ENCODE data around the gene FUT3.

The FUT3 gene

DNA sequence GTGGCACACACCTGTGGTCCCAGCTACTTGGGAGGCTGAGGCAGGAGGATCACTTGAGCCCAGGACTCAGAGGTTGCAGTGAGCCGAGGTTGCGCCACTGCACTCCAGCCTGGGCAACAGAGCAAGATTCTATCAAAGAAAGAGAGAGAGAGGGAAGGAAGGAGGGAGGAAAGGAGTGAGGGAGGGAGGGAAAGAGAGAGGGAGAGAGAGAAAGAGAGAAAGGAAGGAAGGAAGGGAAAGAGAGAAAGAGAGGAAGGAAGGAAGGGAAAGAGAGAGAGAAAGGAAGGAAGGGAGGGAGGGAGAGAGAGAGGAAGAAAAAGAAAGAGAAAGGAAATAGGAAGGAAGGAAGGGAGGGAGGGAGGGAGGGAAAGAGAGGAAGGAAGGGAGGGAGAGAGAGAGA lies 34.0 kb downstream of the FUT3 start:
- TF ChIP-seq FOXP2 (optimal IDR thresholded peaks at IDR 0.05; ENCODE audit: borderline replicate concordance, extremely low read depth, extremely low read length, insufficient read depth), result no peak
- TF ChIP-seq, protein P1, sequence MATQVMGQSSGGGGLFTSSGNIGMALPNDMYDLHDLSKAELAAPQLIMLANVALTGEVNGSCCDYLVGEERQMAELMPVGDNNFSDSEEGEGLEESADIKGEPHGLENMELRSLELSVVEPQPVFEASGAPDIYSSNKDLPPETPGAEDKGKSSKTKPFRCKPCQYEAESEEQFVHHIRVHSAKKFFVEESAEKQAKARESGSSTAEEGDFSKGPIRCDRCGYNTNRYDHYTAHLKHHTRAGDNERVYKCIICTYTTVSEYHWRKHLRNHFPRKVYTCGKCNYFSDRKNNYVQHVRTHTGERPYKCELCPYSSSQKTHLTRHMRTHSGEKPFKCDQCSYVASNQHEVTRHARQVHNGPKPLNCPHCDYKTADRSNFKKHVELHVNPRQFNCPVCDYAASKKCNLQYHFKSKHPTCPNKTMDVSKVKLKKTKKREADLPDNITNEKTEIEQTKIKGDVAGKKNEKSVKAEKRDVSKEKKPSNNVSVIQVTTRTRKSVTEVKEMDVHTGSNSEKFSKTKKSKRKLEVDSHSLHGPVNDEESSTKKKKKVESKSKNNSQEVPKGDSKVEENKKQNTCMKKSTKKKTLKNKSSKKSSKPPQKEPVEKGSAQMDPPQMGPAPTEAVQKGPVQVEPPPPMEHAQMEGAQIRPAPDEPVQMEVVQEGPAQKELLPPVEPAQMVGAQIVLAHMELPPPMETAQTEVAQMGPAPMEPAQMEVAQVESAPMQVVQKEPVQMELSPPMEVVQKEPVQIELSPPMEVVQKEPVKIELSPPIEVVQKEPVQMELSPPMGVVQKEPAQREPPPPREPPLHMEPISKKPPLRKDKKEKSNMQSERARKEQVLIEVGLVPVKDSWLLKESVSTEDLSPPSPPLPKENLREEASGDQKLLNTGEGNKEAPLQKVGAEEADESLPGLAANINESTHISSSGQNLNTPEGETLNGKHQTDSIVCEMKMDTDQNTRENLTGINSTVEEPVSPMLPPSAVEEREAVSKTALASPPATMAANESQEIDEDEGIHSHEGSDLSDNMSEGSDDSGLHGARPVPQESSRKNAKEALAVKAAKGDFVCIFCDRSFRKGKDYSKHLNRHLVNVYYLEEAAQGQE (IDR thresholded peaks at IDR 0.05; ENCODE audit: insufficient read depth in 1 of 2, low read depth in 2 of 2, low read length in 2 of 2), result no peak
- no peak for TF ChIP-seq SIN3A (IDR thresholded peaks at IDR 0.05; ENCODE audit: borderline replicate concordance, insufficient read depth, low read length)

DNA sequence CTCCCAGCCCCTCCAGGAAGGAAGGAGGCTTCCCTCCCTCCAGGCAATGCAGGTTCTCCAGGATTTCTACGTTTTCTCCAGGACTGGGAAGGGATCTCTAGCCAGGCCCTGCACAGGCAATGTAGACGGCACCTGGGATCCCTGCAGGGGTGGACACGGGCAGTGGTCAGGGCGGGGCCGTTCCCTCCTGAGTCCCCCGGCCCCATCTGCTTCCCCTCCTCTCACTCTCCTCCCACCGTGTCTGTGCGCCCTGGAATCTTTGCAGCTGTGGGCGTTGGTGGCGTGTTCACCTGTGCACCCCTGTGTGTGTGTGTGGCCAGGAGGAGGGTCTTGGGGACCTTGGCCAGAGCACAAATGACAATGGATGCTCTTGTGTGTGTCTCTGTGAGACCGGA lies 36.4 kb downstream of the FUT3 start:
- TF ChIP-seq POLR2AphosphoS5 (IDR thresholded peaks at IDR 0.05; ENCODE audit: low read depth, low read length) (no peak), FOXP2 (optimal IDR thresholded peaks at IDR 0.05; ENCODE audit: borderline replicate concordance, extremely low read depth, extremely low read length, insufficient read depth) (no peak), SIN3A (IDR thresholded peaks at IDR 0.05; ENCODE audit: borderline replicate concordance, insufficient read depth, low read length) (no peak), TAF1 (IDR thresholded peaks at IDR 0.05; ENCODE audit: borderline replicate concordance, insufficient read depth, low read length) (no peak)
- TF ChIP-seq, protein P1 (IDR thresholded peaks at IDR 0.05; ENCODE audit: insufficient read depth in 1 of 2, low read depth in 2 of 2, low read length in 2 of 2), result no peak

DNA sequence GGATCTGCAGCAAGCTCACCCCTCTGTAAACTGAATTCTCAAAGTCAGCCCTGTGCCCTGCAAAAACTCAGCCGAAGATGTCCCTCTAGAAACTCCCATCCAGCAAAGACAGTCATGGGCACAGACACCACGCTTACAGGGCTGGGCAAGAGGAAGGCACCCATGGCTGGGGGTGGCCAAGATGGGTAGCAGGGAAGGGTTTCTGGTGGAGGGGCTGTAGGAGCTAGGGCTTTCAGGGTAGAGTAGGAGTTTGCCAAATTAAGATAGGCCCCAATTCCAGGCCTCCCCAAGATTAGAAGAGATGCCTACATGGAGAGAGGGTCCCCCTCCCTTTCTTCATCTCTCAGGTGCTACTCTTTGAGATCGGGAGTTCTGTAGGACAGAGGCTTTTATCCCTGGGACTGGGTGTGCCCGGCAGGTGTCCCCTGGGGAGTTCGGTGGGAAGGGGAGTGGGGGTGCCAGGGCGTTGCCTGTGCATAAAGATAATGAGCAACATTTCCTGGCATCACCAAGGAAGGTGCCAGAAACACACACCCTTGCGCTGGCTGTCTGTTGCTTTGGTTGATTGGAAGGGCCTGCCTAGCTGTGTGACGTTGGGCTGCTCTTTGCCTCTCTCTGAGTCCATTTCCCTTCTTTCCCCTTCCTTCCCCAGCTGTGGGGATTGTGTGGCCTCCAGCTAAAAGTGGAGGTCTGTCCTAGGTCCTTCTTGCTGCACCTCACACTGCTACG lies 37.0 kb downstream of the FUT3 start:
- no peak for TF ChIP-seq TAF1 (IDR thresholded peaks at IDR 0.05; ENCODE audit: borderline replicate concordance, insufficient read depth, low read length)
- TF ChIP-seq FOXP2 (optimal IDR thresholded peaks at IDR 0.05; ENCODE audit: borderline replicate concordance, extremely low read depth, extremely low read length, insufficient read depth), result no peak
- TF ChIP-seq, protein P1 (IDR thresholded peaks at IDR 0.05; ENCODE audit: insufficient read depth in 1 of 2, low read depth in 2 of 2, low read length in 2 of 2), result no peak

DNA sequence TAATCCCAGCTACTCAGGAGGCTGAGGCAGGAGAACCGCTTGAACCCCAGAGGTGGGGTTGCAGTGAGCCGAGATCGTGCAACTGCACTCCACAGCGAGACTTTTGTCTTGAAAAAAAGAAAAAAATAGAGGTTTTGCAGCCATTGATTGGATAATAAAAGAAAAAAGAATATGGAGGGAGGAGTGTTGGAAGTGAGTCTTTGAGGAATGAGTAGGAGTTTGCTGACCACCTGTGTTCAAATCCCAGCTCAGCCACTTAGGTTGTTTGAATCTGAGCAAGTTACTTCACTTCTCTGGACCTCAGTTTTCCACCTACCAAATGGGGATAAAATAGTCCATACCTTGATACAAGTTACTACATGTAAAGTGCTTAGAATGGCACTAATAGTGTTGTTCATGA lies 40.1 kb downstream of the FUT3 start:
- TF ChIP-seq POLR2AphosphoS5 (IDR thresholded peaks at IDR 0.05; ENCODE audit: low read depth, low read length) (no peak), FOXP2 (optimal IDR thresholded peaks at IDR 0.05; ENCODE audit: borderline replicate concordance, extremely low read depth, extremely low read length, insufficient read depth) (no peak), TAF1 (IDR thresholded peaks at IDR 0.05; ENCODE audit: borderline replicate concordance, insufficient read depth, low read length) (no peak), SIN3A (IDR thresholded peaks at IDR 0.05; ENCODE audit: borderline replicate concordance, insufficient read depth, low read length) (no peak)
- TF ChIP-seq, protein P1 (IDR thresholded peaks at IDR 0.05; ENCODE audit: insufficient read depth in 1 of 2, low read depth in 2 of 2, low read length in 2 of 2), result no peak

DNA sequence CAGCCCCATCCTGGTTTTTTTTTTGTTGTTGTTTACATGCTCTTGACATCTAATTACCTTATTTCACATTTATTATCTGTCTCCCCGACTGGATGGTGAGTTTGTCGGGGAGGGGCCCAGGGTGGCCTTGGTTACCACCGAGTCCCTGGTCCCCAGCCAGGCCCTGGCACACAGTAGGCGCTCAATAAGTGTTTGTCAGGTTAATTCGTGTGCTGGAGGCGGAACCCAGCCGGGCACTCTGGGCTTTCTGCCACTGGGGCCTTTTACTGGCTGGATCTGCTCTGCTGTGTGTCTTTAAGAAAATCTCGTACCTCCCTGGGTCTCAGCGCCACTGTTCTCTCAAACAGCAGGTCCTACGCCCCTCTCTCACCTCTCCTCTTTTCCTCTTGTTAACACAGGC lies 41.8 kb downstream of the FUT3 start:
- TF ChIP-seq, protein P1 (IDR thresholded peaks at IDR 0.05; ENCODE audit: insufficient read depth in 1 of 2, low read depth in 2 of 2, low read length in 2 of 2), result no peak
- TF ChIP-seq POLR2AphosphoS5 (IDR thresholded peaks at IDR 0.05; ENCODE audit: low read depth, low read length) (no peak), TAF1 (IDR thresholded peaks at IDR 0.05; ENCODE audit: borderline replicate concordance, insufficient read depth, low read length) (no peak), FOXP2 (optimal IDR thresholded peaks at IDR 0.05; ENCODE audit: borderline replicate concordance, extremely low read depth, extremely low read length, insufficient read depth) (no peak), SIN3A (IDR thresholded peaks at IDR 0.05; ENCODE audit: borderline replicate concordance, insufficient read depth, low read length) (no peak)

Data from PFSK-1 (cell line).